ENCODE results near the gene MYO7B.

MYO7B gene

GRCh38 chr2:127658641-127659407 is 123.3 kb downstream of the MYO7B start:
- no peak for DNase-seq

GRCh38 chr2:127659408-127660290 is 124.2 kb downstream of the MYO7B start:
- DNase-seq: no peak

- no peak for DNase-seq
These were observed 124.8 kb downstream of the MYO7B start for GRCh38 chr2:127660291-127660578.

- DNase-seq: peak in 21 of 58 donors; percentile 19 to 77 (median 54)
These were observed 125.7 kb downstream of the MYO7B start for GRCh38 chr2:127661072-127661649.

- DNase-seq: no peak
These were observed 126.5 kb downstream of the MYO7B start for GRCh38 chr2:127661949-127662510.

GRCh38 chr2:127662937-127663565 is 127.6 kb downstream of the MYO7B start:
- no peak for DNase-seq

GRCh38 chr2:127663566-127664064 is 128.1 kb downstream of the MYO7B start:
- DNase-seq: no peak

GRCh38 chr2:127664065-127664894 is 128.8 kb downstream of the MYO7B start:
- DNase-seq: no peak

- no peak for DNase-seq
These were observed 129.4 kb downstream of the MYO7B start for GRCh38 chr2:127664895-127665225.

- no peak for DNase-seq
These were observed 129.9 kb downstream of the MYO7B start for GRCh38 chr2:127665267-127665893.

GRCh38 chr2:127669056-127669455 is 133.6 kb downstream of the MYO7B start:
- no peak for DNase-seq

GRCh38 chr2:127670055-127670956 is 134.8 kb downstream of the MYO7B start:
- DNase-seq: no peak

GRCh38 chr2:127670957-127671290 is 135.4 kb downstream of the MYO7B start:
- DNase-seq: no peak

- no peak for DNase-seq
These were observed 136.2 kb downstream of the MYO7B start for GRCh38 chr2:127671557-127672302.

- no peak for DNase-seq
These were observed 137.1 kb downstream of the MYO7B start for GRCh38 chr2:127672341-127673224.

- DNase-seq: no peak
These were observed 138.0 kb downstream of the MYO7B start for GRCh38 chr2:127673291-127674069.
